DMS53 treated with DMSO at 0.1 percent for 48 hours (cell line): Measurements from ENCODE around the gene KCNK16.

Experiments
- DNase-seq: peaks from one replicate; lab custom pipeline; 2025; ENCODE audit not compliant: unreplicated experiment; lab: John Stamatoyannopoulos, UW

Gene KCNK16

GRCh38 chr6:39281312-39281980 is 41.1 kb downstream of the KCNK16 start:
- no peak for DNase-seq

GRCh38 chr6:39280247-39280731 is 42.2 kb downstream of the KCNK16 start:
- peak; percentile 33 for DNase-seq

GRCh38 chr6:39279539-39279938 is 43.0 kb downstream of the KCNK16 start:
- no peak for DNase-seq

GRCh38 chr6:39276379-39276995 is 46.0 kb downstream of the KCNK16 start:
- no peak for DNase-seq

GRCh38 chr6:39274903-39275302 is 47.6 kb downstream of the KCNK16 start:
- DNase-seq, result no peak

GRCh38 chr6:39274471-39274870 is 48.0 kb downstream of the KCNK16 start:
- DNase-seq, result no peak

GRCh38 chr6:39273406-39273821 is 49.1 kb downstream of the KCNK16 start:
- no peak for DNase-seq

- DNase-seq, result no peak
Observed at GRCh38 chr6:39269961-39270360, 52.5 kb downstream of the KCNK16 start.

GRCh38 chr6:39268721-39269120 is 53.8 kb downstream of the KCNK16 start:
- DNase-seq, result no peak

- no peak for DNase-seq
Observed at GRCh38 chr6:39268171-39268570, 54.3 kb downstream of the KCNK16 start.

- no peak for DNase-seq
Observed at GRCh38 chr6:39266782-39267355, 55.6 kb downstream of the KCNK16 start.

- DNase-seq, result no peak
Observed at GRCh38 chr6:39266375-39266774, 56.1 kb downstream of the KCNK16 start.
